ENCODE results near the gene TTN. TPM values are rescaled to one million over a fixed set of nuclear protein-coding genes. Genes with fewer than 3 reads are reported as not detected.

The TTN gene
- polyA plus RNA-seq, 1 experiment = not detected

GRCh38 chr2:178536037-178536436 lies 271.2 kb downstream of the TTN start:
- DNase-seq (ENCODE audit: low read depth) = no peak
- ChIA-PET POLR2A (no interaction called here), CTCF (no interaction called here)
- TF ChIP-seq, protein P1, sequence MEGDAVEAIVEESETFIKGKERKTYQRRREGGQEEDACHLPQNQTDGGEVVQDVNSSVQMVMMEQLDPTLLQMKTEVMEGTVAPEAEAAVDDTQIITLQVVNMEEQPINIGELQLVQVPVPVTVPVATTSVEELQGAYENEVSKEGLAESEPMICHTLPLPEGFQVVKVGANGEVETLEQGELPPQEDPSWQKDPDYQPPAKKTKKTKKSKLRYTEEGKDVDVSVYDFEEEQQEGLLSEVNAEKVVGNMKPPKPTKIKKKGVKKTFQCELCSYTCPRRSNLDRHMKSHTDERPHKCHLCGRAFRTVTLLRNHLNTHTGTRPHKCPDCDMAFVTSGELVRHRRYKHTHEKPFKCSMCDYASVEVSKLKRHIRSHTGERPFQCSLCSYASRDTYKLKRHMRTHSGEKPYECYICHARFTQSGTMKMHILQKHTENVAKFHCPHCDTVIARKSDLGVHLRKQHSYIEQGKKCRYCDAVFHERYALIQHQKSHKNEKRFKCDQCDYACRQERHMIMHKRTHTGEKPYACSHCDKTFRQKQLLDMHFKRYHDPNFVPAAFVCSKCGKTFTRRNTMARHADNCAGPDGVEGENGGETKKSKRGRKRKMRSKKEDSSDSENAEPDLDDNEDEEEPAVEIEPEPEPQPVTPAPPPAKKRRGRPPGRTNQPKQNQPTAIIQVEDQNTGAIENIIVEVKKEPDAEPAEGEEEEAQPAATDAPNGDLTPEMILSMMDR (IDR thresholded peaks at IDR 0.05; ENCODE audit: insufficient read depth, low read depth, low read length) = no peak
- Histone ChIP-seq H3K4me3 (ENCODE audit: low read depth, low read length) (no peak overlapping the region), H3K27me3 (ENCODE audit: control insufficient read depth, insufficient read depth, low read length) (no peaks in the 10 kb centered on the region), H3K36me3 (ENCODE audit: control insufficient read depth, insufficient read depth, low read length) (no peaks in the 10 kb centered on the region)

- no peak for DNase-seq (ENCODE audit: low read depth)
- CTCF ChIA-PET = interaction anchor here (1.3 kb wide), 1 partner anchor 14 kb away, joined by 3 read pairs; no protein-coding TSS in a partner anchor
- POLR2A ChIA-PET = no interaction called here
- Histone ChIP-seq H3K4me3 (ENCODE audit: low read depth, low read length) (no peak overlapping the region), H3K27me3 (ENCODE audit: control insufficient read depth, insufficient read depth, low read length) (no peaks in the 10 kb centered on the region), H3K36me3 (ENCODE audit: control insufficient read depth, insufficient read depth, low read length) (no peaks in the 10 kb centered on the region)
- TF ChIP-seq, protein P1 (IDR thresholded peaks at IDR 0.05; ENCODE audit: insufficient read depth, low read depth, low read length) = no peak
Measured at GRCh38 chr2:178531168-178531567, 276.1 kb downstream of the TTN start.

DNA sequence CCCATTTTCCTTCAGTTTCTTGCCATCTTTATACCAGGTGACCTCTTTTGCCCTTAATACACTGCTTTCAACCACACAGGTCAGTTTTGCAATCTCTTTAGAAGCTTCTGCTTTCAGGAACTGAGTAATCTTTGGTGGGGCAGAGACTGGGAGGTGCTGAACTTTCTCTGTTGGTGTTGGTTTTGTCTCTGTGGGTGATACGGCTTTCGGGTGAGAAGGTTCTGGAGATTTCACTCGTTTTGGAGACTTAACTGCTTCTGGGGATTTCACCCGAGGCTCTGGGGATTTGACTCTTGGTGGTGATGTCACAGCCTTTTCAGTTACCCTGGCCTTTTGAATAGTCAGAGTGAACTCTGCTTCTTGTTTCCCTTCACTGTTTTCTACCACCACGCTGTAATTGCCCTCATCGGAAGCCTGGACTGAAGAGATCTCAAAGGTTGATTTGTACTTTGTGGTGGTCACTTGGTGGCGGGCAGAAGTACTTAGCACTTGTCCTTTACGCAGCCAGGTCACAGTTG lies 276.5 kb downstream of the TTN start:
- ChIA-PET POLR2A (no interaction called here), CTCF (interaction anchor here (1.3 kb wide), 1 partner anchor 14 kb away, joined by 3 read pairs; no protein-coding TSS in a partner anchor)

GRCh38 chr2:178530131-178530530 lies 277.1 kb downstream of the TTN start:
- ChIA-PET CTCF (interaction anchor here (1.3 kb wide), 1 partner anchor 15 kb away, joined by 3 read pairs; no protein-coding TSS in a partner anchor), POLR2A (no interaction called here)
- H3K36me3 ChIP-seq (ENCODE audit: control insufficient read depth, insufficient read depth, low read length) = no peaks in the 10 kb centered on the region
- H3K4me3 ChIP-seq (ENCODE audit: low read depth, low read length) = no peak overlapping the region
- TF ChIP-seq, protein P1 (IDR thresholded peaks at IDR 0.05; ENCODE audit: insufficient read depth, low read depth, low read length) = no peak
- no peaks in the 10 kb centered on the region for H3K27me3 ChIP-seq (ENCODE audit: control insufficient read depth, insufficient read depth, low read length)
- DNase-seq (ENCODE audit: low read depth) = no peak

More for the DNA sequence above, 276.5 kb downstream of the TTN start:
- DNase-seq (ENCODE audit: low read depth) = no peak
- no peaks in the 10 kb centered on the region for H3K36me3 ChIP-seq (ENCODE audit: control insufficient read depth, insufficient read depth, low read length)
- TF ChIP-seq, protein P1 (IDR thresholded peaks at IDR 0.05; ENCODE audit: insufficient read depth, low read depth, low read length) = no peak
- no peak overlapping the region for H3K4me3 ChIP-seq (ENCODE audit: low read depth, low read length)
- H3K27me3 ChIP-seq (ENCODE audit: control insufficient read depth, insufficient read depth, low read length) = no peaks in the 10 kb centered on the region

DNA sequence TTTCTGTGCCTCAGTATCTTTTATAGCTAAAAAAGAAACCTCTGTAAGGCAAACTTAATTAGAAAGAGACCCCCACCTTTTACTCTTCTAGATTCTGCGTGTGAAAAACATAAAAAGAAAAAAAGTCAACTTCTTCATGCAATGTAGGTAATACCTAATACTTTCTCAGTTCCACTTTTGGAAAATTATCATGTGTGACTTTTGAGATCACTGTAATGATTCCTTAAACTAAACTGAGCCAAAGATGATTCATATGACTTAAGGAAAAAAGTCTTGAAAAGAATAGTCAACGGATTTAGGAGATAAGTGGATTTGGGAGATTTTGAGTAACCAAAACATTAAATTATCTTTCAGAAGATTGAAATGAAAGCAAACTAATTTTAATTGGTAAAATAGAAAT lies 278.0 kb downstream of the TTN start:
- Histone ChIP-seq H3K27me3 (ENCODE audit: control insufficient read depth, insufficient read depth, low read length) (no peaks in the 10 kb centered on the region), H3K4me3 (ENCODE audit: low read depth, low read length) (no peak overlapping the region), H3K36me3 (ENCODE audit: control insufficient read depth, insufficient read depth, low read length) (no peaks in the 10 kb centered on the region)
- TF ChIP-seq, protein P1 (IDR thresholded peaks at IDR 0.05; ENCODE audit: insufficient read depth, low read depth, low read length) = no peak
- CTCF ChIA-PET = no interaction called here
- DNase-seq (ENCODE audit: low read depth) = no peak
- POLR2A ChIA-PET = no interaction called here

Data from BJ (cell line).